OCI-M1 (cell line): Measurements from ENCODE around the gene LDB1.

ENCODE experiments used
- DNase-seq: peaks from one replicate; lab custom pipeline; 2025; lab: John Stamatoyannopoulos, UW

The LDB1 gene

GRCh38 chr10:102120142-102120990, at the start of gene LDB1:
Gene LDB1 (minus strand): TSS chr10:102120368. CDS start chr10:102120110, 258 bp downstream.
- DNase-seq: peak; percentile 91

DNA sequence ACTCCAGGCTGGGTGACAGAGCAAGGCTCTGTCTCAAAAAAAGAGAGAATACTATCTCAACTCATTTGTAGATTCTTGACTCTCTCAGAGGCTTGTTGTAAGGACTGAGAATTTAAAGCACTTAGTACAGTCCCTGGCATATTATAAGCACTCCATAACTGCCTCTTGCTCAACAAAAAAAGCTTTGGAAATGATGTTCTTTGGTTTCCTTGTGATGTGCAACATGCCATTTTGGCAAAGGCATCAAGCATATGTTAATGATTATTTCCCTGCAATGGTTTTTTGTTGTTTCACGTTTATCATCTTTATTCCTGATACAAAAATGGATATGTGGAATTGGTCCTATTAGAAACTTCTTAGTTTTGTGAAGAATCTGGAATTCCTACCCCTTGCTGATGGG, 47.7 kb upstream of the LDB1 start:
- DNase-seq: no peak

DNA sequence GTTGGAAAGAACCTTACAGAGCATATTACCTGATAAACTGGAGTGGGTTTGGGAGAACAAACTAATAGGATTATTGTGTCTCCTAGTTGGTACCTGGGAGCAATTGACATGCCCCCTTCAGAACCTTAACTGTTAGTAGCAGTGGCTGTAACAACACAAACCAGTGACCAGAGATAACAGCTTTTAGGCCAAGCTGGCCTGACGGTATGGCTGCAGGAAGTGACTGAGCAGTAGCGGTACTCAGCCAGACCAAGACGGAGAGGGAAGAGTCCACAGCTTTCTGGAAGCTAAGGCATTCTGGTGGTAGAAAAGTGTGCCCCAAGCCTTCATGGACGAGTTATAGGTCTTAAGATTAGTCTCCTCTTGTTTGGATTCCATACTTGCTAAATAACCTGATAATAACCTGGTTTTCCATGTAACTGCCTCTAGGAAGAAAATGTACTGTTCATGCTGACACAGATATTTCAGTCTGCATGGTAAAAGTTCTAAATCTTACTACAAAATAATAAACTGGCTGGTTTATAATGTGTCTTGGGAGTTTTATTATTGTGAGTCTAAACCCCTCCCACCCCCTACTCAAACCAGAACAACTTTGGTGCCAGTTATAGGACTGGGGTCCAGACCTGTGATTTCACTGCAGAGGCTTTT, 43.3 kb upstream of the LDB1 start:
- DNase-seq: peak; percentile 21

GRCh38 chr10:102159831-102160230, 39.7 kb upstream of the LDB1 start:
- no peak for DNase-seq

GRCh38 chr10:102159051-102159597, 39.0 kb upstream of the LDB1 start:
- DNase-seq: no peak

GRCh38 chr10:102157224-102157623, 37.1 kb upstream of the LDB1 start:
- no peak for DNase-seq

DNA sequence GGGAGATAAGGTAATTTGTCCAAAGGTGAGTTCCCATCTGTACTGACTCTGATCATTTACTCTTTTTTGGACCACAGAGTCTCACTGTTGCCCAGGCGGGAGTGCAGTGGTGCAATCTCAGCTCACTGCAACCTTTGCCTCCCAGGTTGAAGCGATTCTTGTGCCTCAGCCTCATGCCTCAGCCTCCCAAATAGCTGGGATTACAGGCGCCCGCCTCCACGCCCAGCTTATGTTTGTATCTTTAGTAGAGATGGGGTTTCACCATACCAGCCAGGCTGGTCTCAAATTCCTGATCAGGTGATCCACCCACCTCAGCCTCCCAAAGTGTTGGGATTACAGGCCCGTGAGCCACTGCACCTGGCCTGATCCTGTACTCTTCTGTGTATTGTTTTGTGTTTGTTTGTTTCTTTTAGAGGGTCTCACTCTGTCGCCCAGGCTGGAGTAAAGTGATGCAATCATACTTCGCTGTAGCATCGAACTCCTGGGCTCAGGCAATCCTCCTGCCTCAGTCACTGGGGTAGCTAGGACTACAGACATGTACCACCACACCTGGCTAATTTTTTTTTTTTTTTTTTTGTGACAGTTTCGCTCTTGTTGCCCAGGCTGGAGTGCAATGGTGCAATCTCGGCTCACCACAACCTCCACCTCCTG, 34.4 kb upstream of the LDB1 start:
- no peak for DNase-seq

DNA sequence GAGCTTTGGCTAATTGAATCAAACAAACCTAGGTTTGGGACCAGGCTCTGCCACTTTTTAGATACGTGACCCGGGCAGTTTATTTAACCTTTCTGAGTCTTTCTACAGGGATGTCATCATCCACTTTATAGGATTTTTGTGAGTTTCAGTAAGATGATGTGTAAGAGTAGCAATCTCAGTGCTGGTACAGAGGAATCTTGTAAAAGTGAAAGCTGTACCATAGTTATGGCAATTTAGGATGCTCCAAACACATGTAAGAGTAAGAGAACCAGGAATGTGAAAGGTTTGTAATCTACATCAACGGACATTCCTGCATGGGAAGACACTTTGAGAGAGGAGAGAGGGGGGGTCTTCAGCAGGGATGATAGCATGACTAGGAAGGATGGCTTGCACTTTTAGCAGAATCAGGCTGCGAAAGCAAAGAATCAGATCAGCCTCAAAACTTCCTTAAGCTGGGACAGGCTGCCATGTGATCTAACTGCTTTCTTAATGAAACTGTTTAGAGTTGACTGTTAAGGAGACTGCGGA, 33.0 kb upstream of the LDB1 start:
- DNase-seq: no peak

GRCh38 chr10:102152545-102152890, 32.4 kb upstream of the LDB1 start:
- no peak for DNase-seq

GRCh38 chr10:102151774-102152544, 31.8 kb upstream of the LDB1 start, which contains the start of gene NOLC1:
Gene NOLC1 (plus strand): TSS chr10:102152389. CDS start chr10:102152411, 22 bp downstream.
- peak; percentile 100 for DNase-seq

- DNase-seq: peak; percentile 64
Measured at GRCh38 chr10:102150970-102151773, 31.0 kb upstream of the LDB1 start.

DNA sequence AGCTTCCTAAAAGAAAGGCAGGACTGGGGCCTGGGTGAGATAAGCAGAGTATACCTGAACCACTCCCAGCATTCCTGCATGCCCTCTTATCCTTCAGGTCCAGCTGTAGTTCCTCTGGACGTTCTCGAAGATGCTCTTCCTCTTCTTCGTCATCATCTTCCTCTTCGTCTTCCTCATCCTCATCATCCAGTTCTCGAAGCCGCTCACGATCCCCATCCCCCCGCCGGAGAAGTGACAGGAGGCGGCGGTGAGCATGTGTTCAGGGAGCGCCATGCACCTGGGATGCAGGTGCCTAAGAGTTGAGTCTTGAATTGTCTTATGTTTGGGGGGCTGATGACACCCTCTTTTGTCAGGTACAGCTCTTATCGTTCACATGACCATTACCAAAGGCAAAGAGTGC, 28.1 kb upstream of the LDB1 start:
- no peak for DNase-seq

DNA sequence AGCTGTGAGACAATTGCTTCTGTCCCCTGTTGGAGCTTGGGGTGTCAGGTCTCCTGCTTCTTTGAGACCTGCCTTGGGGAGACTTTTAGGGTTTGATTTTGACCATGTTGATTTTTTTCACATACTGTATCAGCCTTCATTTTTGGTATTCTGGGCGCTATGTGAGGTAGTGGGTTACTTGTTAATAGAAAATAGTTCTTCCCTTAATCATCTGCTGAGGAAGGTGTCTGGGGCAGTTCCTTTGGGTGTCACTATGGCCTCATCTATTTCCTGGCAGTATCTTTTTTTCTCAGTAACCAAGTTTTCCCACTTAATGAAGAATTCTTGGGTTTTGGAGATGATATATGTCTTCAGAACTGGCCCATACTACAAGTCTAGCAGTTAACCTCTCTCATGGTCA, 27.4 kb upstream of the LDB1 start:
- no peak for DNase-seq

- no peak for DNase-seq
Measured at GRCh38 chr10:102146971-102147428, 26.8 kb upstream of the LDB1 start.

- no peak for DNase-seq
Measured at GRCh38 chr10:102141583-102142107, 21.5 kb upstream of the LDB1 start.

DNA sequence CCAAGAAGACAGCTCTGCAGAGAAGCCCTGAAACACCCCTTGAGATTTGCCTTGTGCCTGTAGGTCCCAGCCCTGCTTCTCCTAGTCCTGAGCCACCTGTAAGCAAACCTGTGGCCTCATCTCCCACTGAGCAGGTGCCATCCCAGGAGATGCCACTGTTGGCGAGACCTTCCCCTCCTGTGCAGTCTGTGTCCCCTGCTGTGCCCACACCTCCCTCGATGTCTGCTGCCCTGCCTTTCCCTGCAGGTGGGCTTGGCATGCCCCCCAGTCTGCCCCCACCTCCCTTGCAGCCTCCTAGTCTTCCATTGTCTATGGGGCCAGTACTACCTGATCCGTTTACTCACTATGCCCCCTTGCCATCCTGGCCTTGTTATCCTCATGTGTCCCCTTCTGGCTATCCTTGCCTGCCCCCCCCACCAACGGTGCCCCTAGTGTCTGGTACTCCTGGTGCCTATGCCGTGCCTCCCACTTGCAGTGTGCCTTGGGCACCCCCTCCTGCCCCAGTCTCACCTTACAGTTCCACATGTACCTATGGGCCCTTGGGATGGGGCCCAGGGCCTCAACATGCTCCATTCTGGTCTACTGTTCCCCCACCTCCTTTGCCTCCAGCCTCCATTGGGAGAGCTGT, 20.9 kb upstream of the LDB1 start:
- no peak for DNase-seq

DNA sequence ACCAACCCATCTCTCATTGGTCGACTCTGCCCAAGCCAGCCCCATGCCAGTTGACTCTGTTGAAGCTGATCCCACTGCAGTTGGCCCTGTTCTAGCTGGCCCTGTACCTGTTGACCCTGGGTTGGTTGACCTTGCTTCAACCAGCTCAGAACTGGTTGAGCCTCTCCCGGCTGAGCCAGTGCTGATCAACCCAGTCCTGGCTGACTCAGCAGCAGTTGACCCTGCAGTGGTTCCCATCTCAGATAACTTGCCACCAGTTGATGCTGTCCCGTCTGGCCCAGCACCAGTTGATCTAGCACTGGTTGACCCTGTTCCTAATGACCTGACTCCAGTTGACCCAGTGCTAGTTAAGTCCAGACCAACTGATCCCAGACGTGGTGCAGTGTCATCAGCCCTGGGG, 20.1 kb upstream of the LDB1 start:
- DNase-seq: no peak

GRCh38 chr10:102139281-102140110, 19.3 kb upstream of the LDB1 start:
- DNase-seq: no peak

DNA sequence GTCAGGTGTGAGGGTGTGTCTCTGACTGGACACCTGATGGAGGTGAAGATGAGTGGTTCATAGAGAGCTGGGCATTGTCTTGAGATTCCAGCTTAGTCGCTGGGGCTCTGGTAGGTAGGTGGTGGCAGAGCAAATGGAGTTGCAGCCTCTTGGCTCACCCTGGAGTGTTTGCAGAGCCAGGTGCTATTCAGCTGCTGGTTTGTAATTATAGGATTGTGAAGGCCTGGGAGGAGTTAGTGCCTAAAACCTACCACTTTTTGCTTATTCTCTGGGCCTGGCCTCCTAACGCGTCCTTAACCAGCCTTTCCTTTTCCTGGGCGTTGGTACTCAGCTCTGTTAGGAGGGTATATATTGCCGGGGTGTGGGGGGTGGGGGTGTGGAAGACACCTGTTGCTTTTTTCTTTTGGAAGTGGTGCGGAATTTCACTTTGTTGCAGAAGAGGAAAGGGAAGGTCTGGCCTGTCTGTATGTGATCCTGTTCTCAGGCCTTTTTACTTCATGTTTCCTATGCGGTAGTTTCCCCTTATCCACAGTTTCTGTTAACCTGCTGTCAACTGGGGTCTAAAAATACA, 15.9 kb upstream of the LDB1 start:
- DNase-seq: no peak
